ENCODE results near the gene FAM53B.

FAM53B gene

GRCh38 chr10:124699471-124700292 is 44.5 kb downstream of the FAM53B start:
- Histone ChIP-seq H3K4me3 (ENCODE audit: low read depth, low read length) (no peak overlapping the region), H3K9ac (ENCODE audit: low read length) (no peak overlapping the region), H3K4me1 (ENCODE audit: control insufficient read depth, insufficient read depth, low read length) (peaks cover 4% of the 10 kb centered on the region; the same call in 1 of the 2 replicates), H3K27ac (ENCODE audit: low read depth, low read length) (no peak overlapping the region), H3K9me3 (ENCODE audit: control insufficient read depth, insufficient read depth, low read depth, low read length) (no peaks in the 10 kb centered on the region), H3K27me3 (ENCODE audit: control insufficient read depth, insufficient read depth, low read length) (no peaks in the 10 kb centered on the region), H3K36me3 (ENCODE audit: control insufficient read depth, insufficient read depth, low read length) (peaks cover 11% of the 10 kb centered on the region)

- Histone ChIP-seq H3K36me3 (ENCODE audit: control insufficient read depth, insufficient read depth, low read length) (peaks cover 15% of the 10 kb centered on the region), H3K27me3 (ENCODE audit: control insufficient read depth, insufficient read depth, low read length) (no peaks in the 10 kb centered on the region), H3K4me1 (ENCODE audit: control insufficient read depth, insufficient read depth, low read length) (peaks cover 4% of the 10 kb centered on the region; the same call in 1 of the 2 replicates), H3K27ac (ENCODE audit: low read depth, low read length) (no peak overlapping the region), H3K4me3 (ENCODE audit: low read depth, low read length) (no peak overlapping the region), H3K9ac (ENCODE audit: low read length) (no peak overlapping the region), H3K9me3 (ENCODE audit: control insufficient read depth, insufficient read depth, low read depth, low read length) (no peaks in the 10 kb centered on the region)
Observed at GRCh38 chr10:124698545-124699469, 45.4 kb downstream of the FAM53B start.

- Histone ChIP-seq H3K4me3 (ENCODE audit: low read depth, low read length) (no peak overlapping the region), H3K9ac (ENCODE audit: low read length) (no peak overlapping the region), H3K9me3 (ENCODE audit: control insufficient read depth, insufficient read depth, low read depth, low read length) (no peaks in the 10 kb centered on the region), H3K27me3 (ENCODE audit: control insufficient read depth, insufficient read depth, low read length) (no peaks in the 10 kb centered on the region), H3K4me1 (ENCODE audit: control insufficient read depth, insufficient read depth, low read length) (peaks cover 4% of the 10 kb centered on the region; the same call in 1 of the 2 replicates), H3K27ac (ENCODE audit: low read depth, low read length) (no peak overlapping the region), H3K36me3 (ENCODE audit: control insufficient read depth, insufficient read depth, low read length) (peaks cover 11% of the 10 kb centered on the region)
Observed at GRCh38 chr10:124697837-124698544, 46.2 kb downstream of the FAM53B start.

- Histone ChIP-seq H3K36me3 (ENCODE audit: control insufficient read depth, insufficient read depth, low read length) (peaks cover 9% of the 10 kb centered on the region), H3K4me3 (ENCODE audit: low read depth, low read length) (no peak overlapping the region), H3K27ac (ENCODE audit: low read depth, low read length) (no peak overlapping the region), H3K9me3 (ENCODE audit: control insufficient read depth, insufficient read depth, low read depth, low read length) (no peaks in the 10 kb centered on the region), H3K27me3 (ENCODE audit: control insufficient read depth, insufficient read depth, low read length) (no peaks in the 10 kb centered on the region), H3K9ac (ENCODE audit: low read length) (no peak overlapping the region), H3K4me1 (ENCODE audit: control insufficient read depth, insufficient read depth, low read length) (peaks cover 4% of the 10 kb centered on the region; the same call in 1 of the 2 replicates)
Observed at GRCh38 chr10:124697443-124697836, 46.7 kb downstream of the FAM53B start.

- Histone ChIP-seq H3K36me3 (ENCODE audit: control insufficient read depth, insufficient read depth, low read length) (peaks cover 9% of the 10 kb centered on the region), H3K4me1 (ENCODE audit: control insufficient read depth, insufficient read depth, low read length) (peaks cover 4% of the 10 kb centered on the region; the same call in 1 of the 2 replicates), H3K9ac (ENCODE audit: low read length) (no peak overlapping the region)
Observed at GRCh38 chr10:124696446-124697392, 47.5 kb downstream of the FAM53B start.

GRCh38 chr10:124695259-124695658 is 48.9 kb downstream of the FAM53B start:
- Histone ChIP-seq H3K27ac (ENCODE audit: low read depth, low read length) (no peak overlapping the region), H3K4me1 (ENCODE audit: control insufficient read depth, insufficient read depth, low read length) (peaks cover 4% of the 10 kb centered on the region; the same call in 1 of the 2 replicates), H3K36me3 (ENCODE audit: control insufficient read depth, insufficient read depth, low read length) (peaks cover 12% of the 10 kb centered on the region)

More at GRCh38 chr10:124696446-124697392, 47.5 kb downstream of the FAM53B start:
- Histone ChIP-seq H3K27me3 (ENCODE audit: control insufficient read depth, insufficient read depth, low read length) (no peaks in the 10 kb centered on the region), H3K27ac (ENCODE audit: low read depth, low read length) (no peak overlapping the region), H3K9me3 (ENCODE audit: control insufficient read depth, insufficient read depth, low read depth, low read length) (no peaks in the 10 kb centered on the region), H3K4me3 (ENCODE audit: low read depth, low read length) (no peak overlapping the region)

GRCh38 chr10:124694481-124695220 is 49.5 kb downstream of the FAM53B start:
- no peak overlapping the region for H3K9ac ChIP-seq (ENCODE audit: low read length)
- no peak overlapping the region for H3K4me3 ChIP-seq (ENCODE audit: low read depth, low read length)
- H3K27me3 ChIP-seq (ENCODE audit: control insufficient read depth, insufficient read depth, low read length): no peaks in the 10 kb centered on the region
- H3K27ac ChIP-seq (ENCODE audit: low read depth, low read length): no peak overlapping the region
- H3K9me3 ChIP-seq (ENCODE audit: control insufficient read depth, insufficient read depth, low read depth, low read length): no peaks in the 10 kb centered on the region
- H3K36me3 ChIP-seq (ENCODE audit: control insufficient read depth, insufficient read depth, low read length): peaks cover 12% of the 10 kb centered on the region
- peaks cover 4% of the 10 kb centered on the region; the same call in 1 of the 2 replicates for H3K4me1 ChIP-seq (ENCODE audit: control insufficient read depth, insufficient read depth, low read length)

More at GRCh38 chr10:124695259-124695658, 48.9 kb downstream of the FAM53B start:
- no peak overlapping the region for H3K4me3 ChIP-seq (ENCODE audit: low read depth, low read length)
- no peaks in the 10 kb centered on the region for H3K27me3 ChIP-seq (ENCODE audit: control insufficient read depth, insufficient read depth, low read length)
- no peaks in the 10 kb centered on the region for H3K9me3 ChIP-seq (ENCODE audit: control insufficient read depth, insufficient read depth, low read depth, low read length)
- no peak overlapping the region for H3K9ac ChIP-seq (ENCODE audit: low read length)

- Histone ChIP-seq H3K9me3 (ENCODE audit: control insufficient read depth, insufficient read depth, low read depth, low read length) (no peaks in the 10 kb centered on the region), H3K36me3 (ENCODE audit: control insufficient read depth, insufficient read depth, low read length) (peaks cover 12% of the 10 kb centered on the region), H3K4me1 (ENCODE audit: control insufficient read depth, insufficient read depth, low read length) (peaks cover 11% of the 10 kb centered on the region; the same call in 1 of the 2 replicates), H3K9ac (ENCODE audit: low read length) (no peak overlapping the region), H3K27me3 (ENCODE audit: control insufficient read depth, insufficient read depth, low read length) (no peaks in the 10 kb centered on the region), H3K27ac (ENCODE audit: low read depth, low read length) (peak overlapping the region; percentile 10; the same call in 1 of the 2 replicates), H3K4me3 (ENCODE audit: low read depth, low read length) (no peak overlapping the region)
Observed at GRCh38 chr10:124693801-124694416, 50.3 kb downstream of the FAM53B start.

- Histone ChIP-seq H3K9ac (ENCODE audit: low read length) (no peak overlapping the region), H3K27ac (ENCODE audit: low read depth, low read length) (no peak overlapping the region), H3K9me3 (ENCODE audit: control insufficient read depth, insufficient read depth, low read depth, low read length) (no peaks in the 10 kb centered on the region), H3K4me3 (ENCODE audit: low read depth, low read length) (no peak overlapping the region), H3K36me3 (ENCODE audit: control insufficient read depth, insufficient read depth, low read length) (peaks cover 12% of the 10 kb centered on the region), H3K4me1 (ENCODE audit: control insufficient read depth, insufficient read depth, low read length) (peaks cover 16% of the 10 kb centered on the region; the same call in 1 of the 2 replicates), H3K27me3 (ENCODE audit: control insufficient read depth, insufficient read depth, low read length) (no peaks in the 10 kb centered on the region)
Observed at GRCh38 chr10:124693396-124693795, 50.8 kb downstream of the FAM53B start.

All from HUES6 (cell line).